Panc1 (cell line): ENCODE results near the gene AGPAT3.

Experiments
- POLR2AphosphoS5 ChIP-seq: IDR thresholded peaks from 2 replicates; pipeline ENCODE4 v1.6.1; 2012; ENCODE audit warnings: mild to moderate bottlenecking, low read depth, low read length, moderate library complexity
- SIN3A ChIP-seq: IDR thresholded peaks from 2 replicates; pipeline ENCODE4 v1.6.1; 2012; ENCODE audit warnings: low read depth, mild to moderate bottlenecking, low read length, moderate library complexity, borderline replicate concordance; ENCODE audit not compliant: insufficient read depth
- TCF7L2 ChIP-seq: IDR thresholded peaks from 2 replicates; pipeline ENCODE4 v1.6.1; 2011; ENCODE audit warnings: mild to moderate bottlenecking, low read depth, low read length, inconsistent platforms
- TF ChIP-seq, protein P1 (sequence below): fragments of 450-650 bp; IDR thresholded peaks from 2 replicates; pipeline ENCODE4 v1.5.1; 2017; ENCODE audit warnings: mild to moderate bottlenecking
- TF ChIP-seq, protein P2 (sequence below), 2 experiments: IDR thresholded peaks; 2 replicates each; pipeline ENCODE4 v1.6.1; 2011 to 2012; ENCODE audit warnings: low read depth in 2 of 2, control low read depth in 1 of 2, low read length in 1 of 2, mild to moderate bottlenecking in 1 of 2, moderate library complexity in 1 of 2; ENCODE audit not compliant: insufficient read depth in 1 of 2

DNA sequence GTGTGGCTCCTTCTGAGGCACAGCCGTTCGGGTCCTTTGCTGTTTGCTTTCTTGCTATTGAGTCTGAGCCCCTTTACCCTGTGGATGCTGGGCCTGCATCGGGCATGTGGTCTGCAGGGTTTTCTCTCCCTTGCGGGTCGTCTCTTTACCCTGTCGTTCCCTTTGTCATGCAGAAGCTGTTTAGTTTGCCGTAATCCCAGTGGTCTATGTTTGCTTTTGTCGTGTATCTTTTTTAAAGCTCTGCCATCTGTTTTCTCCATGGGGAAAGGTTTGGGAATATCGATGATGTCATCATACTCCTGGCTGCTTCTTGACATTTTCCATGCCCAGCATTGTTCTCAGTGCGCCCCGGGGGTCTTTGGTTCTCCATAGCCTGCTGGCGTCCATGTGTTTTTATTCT lies 68.2 kb downstream of the AGPAT3 start:
- TF ChIP-seq, protein P1, sequence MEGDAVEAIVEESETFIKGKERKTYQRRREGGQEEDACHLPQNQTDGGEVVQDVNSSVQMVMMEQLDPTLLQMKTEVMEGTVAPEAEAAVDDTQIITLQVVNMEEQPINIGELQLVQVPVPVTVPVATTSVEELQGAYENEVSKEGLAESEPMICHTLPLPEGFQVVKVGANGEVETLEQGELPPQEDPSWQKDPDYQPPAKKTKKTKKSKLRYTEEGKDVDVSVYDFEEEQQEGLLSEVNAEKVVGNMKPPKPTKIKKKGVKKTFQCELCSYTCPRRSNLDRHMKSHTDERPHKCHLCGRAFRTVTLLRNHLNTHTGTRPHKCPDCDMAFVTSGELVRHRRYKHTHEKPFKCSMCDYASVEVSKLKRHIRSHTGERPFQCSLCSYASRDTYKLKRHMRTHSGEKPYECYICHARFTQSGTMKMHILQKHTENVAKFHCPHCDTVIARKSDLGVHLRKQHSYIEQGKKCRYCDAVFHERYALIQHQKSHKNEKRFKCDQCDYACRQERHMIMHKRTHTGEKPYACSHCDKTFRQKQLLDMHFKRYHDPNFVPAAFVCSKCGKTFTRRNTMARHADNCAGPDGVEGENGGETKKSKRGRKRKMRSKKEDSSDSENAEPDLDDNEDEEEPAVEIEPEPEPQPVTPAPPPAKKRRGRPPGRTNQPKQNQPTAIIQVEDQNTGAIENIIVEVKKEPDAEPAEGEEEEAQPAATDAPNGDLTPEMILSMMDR, result no peak
- TF ChIP-seq POLR2AphosphoS5 (no peak), SIN3A (no peak), TCF7L2 (no peak)
- TF ChIP-seq, protein P2, sequence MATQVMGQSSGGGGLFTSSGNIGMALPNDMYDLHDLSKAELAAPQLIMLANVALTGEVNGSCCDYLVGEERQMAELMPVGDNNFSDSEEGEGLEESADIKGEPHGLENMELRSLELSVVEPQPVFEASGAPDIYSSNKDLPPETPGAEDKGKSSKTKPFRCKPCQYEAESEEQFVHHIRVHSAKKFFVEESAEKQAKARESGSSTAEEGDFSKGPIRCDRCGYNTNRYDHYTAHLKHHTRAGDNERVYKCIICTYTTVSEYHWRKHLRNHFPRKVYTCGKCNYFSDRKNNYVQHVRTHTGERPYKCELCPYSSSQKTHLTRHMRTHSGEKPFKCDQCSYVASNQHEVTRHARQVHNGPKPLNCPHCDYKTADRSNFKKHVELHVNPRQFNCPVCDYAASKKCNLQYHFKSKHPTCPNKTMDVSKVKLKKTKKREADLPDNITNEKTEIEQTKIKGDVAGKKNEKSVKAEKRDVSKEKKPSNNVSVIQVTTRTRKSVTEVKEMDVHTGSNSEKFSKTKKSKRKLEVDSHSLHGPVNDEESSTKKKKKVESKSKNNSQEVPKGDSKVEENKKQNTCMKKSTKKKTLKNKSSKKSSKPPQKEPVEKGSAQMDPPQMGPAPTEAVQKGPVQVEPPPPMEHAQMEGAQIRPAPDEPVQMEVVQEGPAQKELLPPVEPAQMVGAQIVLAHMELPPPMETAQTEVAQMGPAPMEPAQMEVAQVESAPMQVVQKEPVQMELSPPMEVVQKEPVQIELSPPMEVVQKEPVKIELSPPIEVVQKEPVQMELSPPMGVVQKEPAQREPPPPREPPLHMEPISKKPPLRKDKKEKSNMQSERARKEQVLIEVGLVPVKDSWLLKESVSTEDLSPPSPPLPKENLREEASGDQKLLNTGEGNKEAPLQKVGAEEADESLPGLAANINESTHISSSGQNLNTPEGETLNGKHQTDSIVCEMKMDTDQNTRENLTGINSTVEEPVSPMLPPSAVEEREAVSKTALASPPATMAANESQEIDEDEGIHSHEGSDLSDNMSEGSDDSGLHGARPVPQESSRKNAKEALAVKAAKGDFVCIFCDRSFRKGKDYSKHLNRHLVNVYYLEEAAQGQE (IDR thresholded peaks at IDR 0.05; ENCODE audit: insufficient read depth in 1 of 2, low read depth in 2 of 2, low read length in 1 of 2), result no peak
